H1 (cell line): ENCODE measurements around the gene KLHDC8A.

Source experiments
- ATF2 ChIP-seq: IDR thresholded peaks from 2 replicates; pipeline ENCODE4 v1.6.1; 2012; ENCODE audit warnings: low read length, inconsistent platforms
- CBX5 ChIP-seq: fragments of 300-800, 300-1000 bp; sonication (generic); IDR thresholded peaks from 2 replicates; pipeline ENCODE4 v1.7.1; 2016; ENCODE audit warnings: antibody characterized with exemption, low read length, low read depth
- CTCF ChIP-seq, 3 experiments: IDR thresholded peaks; 1 replicate in 2 of 3; 2 replicates in 1 of 3; pipeline versions ENCODE4 v1.5.1 to v1.6.1; 2011; ENCODE audit warnings: low read length in 3 of 3, mild to moderate bottlenecking in 3 of 3, inconsistent platforms in 2 of 3, low read depth in 1 of 3, moderate library complexity in 1 of 3; ENCODE audit not compliant: insufficient read depth in 1 of 3; ENCODE audit errors: control extremely low read depth in 1 of 3
- E2F6 ChIP-seq: IDR thresholded peaks from 2 replicates; pipeline ENCODE4 v1.6.1; 2012; ENCODE audit warnings: inconsistent platforms
- EP300 ChIP-seq, 2 experiments: IDR thresholded peaks; 1 replicate in 1 of 2; 2 replicates in 1 of 2; pipeline ENCODE4 v1.6.1; 2011 to 2012; ENCODE audit warnings: low read depth in 2 of 2, low read length in 2 of 2, mild to moderate bottlenecking in 2 of 2, borderline replicate concordance in 1 of 2, inconsistent platforms in 1 of 2, moderate library complexity in 1 of 2
- EZH2 ChIP-seq: fragments of 200-600 bp; sonication (generic); IDR thresholded peaks from 2 replicates; pipeline ENCODE4 v1.7.1; 2012; ENCODE audit warnings: low read depth, mild to moderate bottlenecking, moderate library complexity, low read length, inconsistent platforms; ENCODE audit not compliant: severe bottlenecking
- KDM4A ChIP-seq: IDR thresholded peaks from one replicate; pipeline ENCODE4 v1.7.1; 2012; ENCODE audit warnings: low read depth, mild to moderate bottlenecking, moderate library complexity, low read length, inconsistent platforms; ENCODE audit not compliant: severe bottlenecking
- MAFK ChIP-seq: IDR thresholded peaks from 2 replicates; pipeline ENCODE4 v1.6.1; 2012; ENCODE audit warnings: low read depth, mild to moderate bottlenecking, improper control_type of control experiment, low read length
- POLR2A ChIP-seq, 2 experiments: IDR thresholded peaks; 1 replicate in 1 of 2; 2 replicates in 1 of 2; pipeline ENCODE4 v1.6.1; 2011; ENCODE audit warnings: low read depth in 2 of 2, low read length in 2 of 2, mild to moderate bottlenecking in 2 of 2; ENCODE audit errors: control extremely low read depth in 1 of 2
- POLR2AphosphoS5 ChIP-seq: IDR thresholded peaks from 2 replicates; pipeline ENCODE4 v1.6.1; 2011; ENCODE audit warnings: low read depth, low read length
- RAD21 ChIP-seq, 2 experiments: IDR thresholded peaks in 1 of 2; conservative IDR thresholded peaks in 1 of 2; 2 replicates each; pipeline ENCODE4 v1.6.1; 2011; ENCODE audit warnings: low read depth in 2 of 2, low read length in 2 of 2, improper control_type of control experiment in 1 of 2, inconsistent platforms in 1 of 2, mild to moderate bottlenecking in 1 of 2, moderate library complexity in 1 of 2

- TF ChIP-seq CTCF (IDR thresholded peaks at IDR 0.05; ENCODE audit: control extremely low read depth in 1 of 3, insufficient read depth in 1 of 3, low read depth in 1 of 3, low read length in 3 of 3) (peak in 1 of 3 experiments; percentile 22; a peak in 1 of 4 replicates), ATF2 (no peak), RAD21 (IDR thresholded peaks at IDR 0.05 in 1 of 2, conservative IDR thresholded peaks at IDR 0.05 in 1 of 2; ENCODE audit: low read depth in 2 of 2, low read length in 2 of 2) (peak in 1 of 2 experiments; percentile 42; a peak in 2 of 4 replicates), CBX5 (no peak), E2F6 (no peak), EP300 (IDR thresholded peaks at IDR 0.05; ENCODE audit: borderline replicate concordance in 1 of 2, low read depth in 2 of 2, low read length in 2 of 2) (no peak), MAFK (no peak), EZH2 (no peak), POLR2A (IDR thresholded peaks at IDR 0.05; ENCODE audit: control extremely low read depth in 1 of 2, low read depth in 2 of 2, low read length in 2 of 2) (no peak), KDM4A (no peak), POLR2AphosphoS5 (no peak)
Observed at GRCh38 chr1:205351984-205352713, 4.6 kb downstream of the KLHDC8A start.
